GM21526 (cell line): ENCODE measurements around the gene CLEC4D.
"Not testable (repeated sequence)": the region's sequence is repeated elsewhere in the genome, so short reads cannot be mapped to it uniquely, and the experiment has no call there.

Source experiments
- ATAC-seq: cut with Tn5 transposase; IDR thresholded peaks from one replicate; pipeline ENCODE4 v1.9.1; 2021; ENCODE audit warnings: moderate library complexity; ENCODE audit not compliant: unreplicated experiment, low FRiP score

Gene CLEC4D

GRCh38 chr12:8527250-8528130 is 14.2 kb downstream of the CLEC4D start:
- no peak for ATAC-seq

- ATAC-seq: no peak
Measured at GRCh38 chr12:8532045-8532444, 18.7 kb downstream of the CLEC4D start.

GRCh38 chr12:8537820-8538219 is 24.5 kb downstream of the CLEC4D start:
- not testable (repeated sequence) for ATAC-seq

GRCh38 chr12:8540831-8541230 is 27.5 kb downstream of the CLEC4D start, which contains the start of gene CLEC4E:
CLEC4E (minus strand) TSS chr12:8540905; CDS start chr12:8540797, 108 bp downstream.
- not testable (repeated sequence) for ATAC-seq

- ATAC-seq: no peak
Measured at GRCh38 chr12:8541562-8541961, 28.3 kb downstream of the CLEC4D start.

GRCh38 chr12:8544295-8544694 is 31.0 kb downstream of the CLEC4D start:
- peak; percentile 49 for ATAC-seq

- ATAC-seq: no peak
Measured at GRCh38 chr12:8546591-8546990, 33.3 kb downstream of the CLEC4D start.

GRCh38 chr12:8547645-8548044 is 34.3 kb downstream of the CLEC4D start:
- no peak for ATAC-seq

GRCh38 chr12:8548192-8548591 is 34.9 kb downstream of the CLEC4D start:
- ATAC-seq: no peak

- no peak for ATAC-seq
Measured at GRCh38 chr12:8549381-8549780, 36.1 kb downstream of the CLEC4D start.

GRCh38 chr12:8553088-8553627 is 39.9 kb downstream of the CLEC4D start:
- no peak for ATAC-seq

GRCh38 chr12:8554451-8555195 is 41.3 kb downstream of the CLEC4D start:
- no peak for ATAC-seq

- no peak for ATAC-seq
Measured at GRCh38 chr12:8556531-8557097, 43.3 kb downstream of the CLEC4D start.

- ATAC-seq: no peak
Measured at GRCh38 chr12:8559676-8560075, 46.4 kb downstream of the CLEC4D start.

- no peak for ATAC-seq
Measured at GRCh38 chr12:8561011-8561410, 47.7 kb downstream of the CLEC4D start.

GRCh38 chr12:8562310-8562709 is 49.0 kb downstream of the CLEC4D start:
- ATAC-seq: no peak

GRCh38 chr12:8563356-8563755 is 50.1 kb downstream of the CLEC4D start:
- no peak for ATAC-seq

- no peak for ATAC-seq
Measured at GRCh38 chr12:8564656-8565055, 51.4 kb downstream of the CLEC4D start.

GRCh38 chr12:8566052-8566451 is 52.7 kb downstream of the CLEC4D start:
- not testable (repeated sequence) for ATAC-seq

GRCh38 chr12:8566525-8566924 is 53.2 kb downstream of the CLEC4D start:
- ATAC-seq: no peak
